Omental fat pad (tissue), 4 donors: ENCODE results near the gene SCNN1B. TPM values are rescaled to one million over a fixed set of nuclear protein-coding genes. Genes with fewer than 3 reads are reported as not detected.

ENCODE experiments used
- ATAC-seq: fragments of 150-250 bp; one replicate; pipeline ENCODE4 v1.9.1; 2016; ENCODE audit warnings: mild to moderate bottlenecking, moderate library complexity; ENCODE audit not compliant: low FRiP score
- DNase-seq: peaks from one replicate; pipeline ENCODE4 v3.0.0-alpha.2; 2019; ENCODE audit warnings: low spot score
- CTCF ChIP-seq, 3 donors: fragments of 450-650 bp; IDR thresholded peaks; one replicate each; pipeline ENCODE4 v1.5.1; 2016 to 2017; ENCODE audit warnings: antibody characterized with exemption in 3 of 3, mild to moderate bottlenecking in 3 of 3, moderate library complexity in 2 of 3
- total RNA-seq, 4 donors: library from RNA; depleted of rRNA; stranded (reverse); fragments of >200 nt; gene quantifications; one replicate each; pipeline ENCODE4 v1.1.0, GENCODE V29; 2016

SCNN1B gene
- total RNA-seq, 4 donors from 2014 or later = 1.6 to 17.7 (median 3.6) TPM

GRCh38 chr16:23310744-23311143 lies 8.6 kb downstream of the SCNN1B start:
- DNase-seq (no peak), ATAC-seq (no peak)
- TF ChIP-seq CTCF (IDR thresholded peaks at IDR 0.05) = no peak

- DNase-seq (no peak), ATAC-seq (no peak)
- no peak for TF ChIP-seq CTCF (IDR thresholded peaks at IDR 0.05)
Measured at GRCh38 chr16:23316232-23316631, 14.1 kb downstream of the SCNN1B start.

- ATAC-seq (no peak), DNase-seq (no peak)
- no peak for TF ChIP-seq CTCF (IDR thresholded peaks at IDR 0.05)
Measured at GRCh38 chr16:23316634-23317265, 14.6 kb downstream of the SCNN1B start.

GRCh38 chr16:23317266-23317661 lies 15.2 kb downstream of the SCNN1B start:
- no peak for TF ChIP-seq CTCF (IDR thresholded peaks at IDR 0.05)
- DNase-seq (no peak), ATAC-seq (no peak)

GRCh38 chr16:23317751-23318150 lies 15.6 kb downstream of the SCNN1B start:
- ATAC-seq (no peak), DNase-seq (no peak)
- no peak for TF ChIP-seq CTCF (IDR thresholded peaks at IDR 0.05)

GRCh38 chr16:23318639-23319038 lies 16.5 kb downstream of the SCNN1B start:
- no peak for TF ChIP-seq CTCF (IDR thresholded peaks at IDR 0.05)
- ATAC-seq (no peak), DNase-seq (no peak)

- TF ChIP-seq CTCF (IDR thresholded peaks at IDR 0.05) = no peak
- ATAC-seq = no peak
- DNase-seq = no peak
Measured at GRCh38 chr16:23319861-23320615, 17.9 kb downstream of the SCNN1B start.
